Osteoblast (primary cell): ENCODE data around the gene GUCA2A. TPM values are rescaled to one million over a fixed set of nuclear protein-coding genes. Genes with fewer than 3 reads are reported as not detected.

Source experiments
- DNase-seq: peaks from one replicate; pipeline ENCODE4 v3.0.0; 2011; ENCODE audit warnings: low spot score, mixed read lengths; ENCODE audit not compliant: insufficient read length; ENCODE audit errors: missing footprints
- H2AFZ ChIP-seq: 2 replicates; pipeline ENCODE4 v1.6.0; 2011; ENCODE audit warnings: mild to moderate bottlenecking, low read length
- H3K27ac ChIP-seq: 2 replicates; pipeline ENCODE4 v1.5.1; 2011; ENCODE audit warnings: mild to moderate bottlenecking, low read depth, low read length, moderate library complexity
- H3K27me3 ChIP-seq: 2 replicates; pipeline ENCODE4 v1.6.0; 2012; ENCODE audit warnings: mild to moderate bottlenecking, control low read depth, inconsistent platforms, low read length, moderate library complexity; ENCODE audit not compliant: insufficient read depth
- H3K36me3 ChIP-seq: 2 replicates; pipeline ENCODE4 v1.5.1; 2011; ENCODE audit warnings: mild to moderate bottlenecking, low read length, control low read depth, moderate library complexity; ENCODE audit not compliant: insufficient read depth
- H3K4me1 ChIP-seq: 2 replicates; pipeline ENCODE4 v1.5.1; 2011; ENCODE audit warnings: mild to moderate bottlenecking, low read length, control low read depth, moderate library complexity; ENCODE audit not compliant: insufficient read depth
- H3K4me2 ChIP-seq: 2 replicates; pipeline ENCODE4 v1.6.0; 2011; ENCODE audit warnings: mild to moderate bottlenecking, low read length; ENCODE audit not compliant: insufficient read depth
- H3K4me3 ChIP-seq: fragments of 200-600 bp; sonication (generic); 3 replicates; pipeline ENCODE4 v1.5.1; 2012; ENCODE audit warnings: mild to moderate bottlenecking, low read length, inconsistent platforms; ENCODE audit not compliant: insufficient read depth
- H3K79me2 ChIP-seq: 2 replicates; pipeline ENCODE4 v1.6.0; 2012; ENCODE audit warnings: mild to moderate bottlenecking, low read length, control low read depth, inconsistent platforms; ENCODE audit not compliant: insufficient read depth
- H3K9me3 ChIP-seq: 2 replicates; pipeline ENCODE4 v1.5.1; 2011; ENCODE audit warnings: low read depth, low read length, control low read depth
- H4K20me1 ChIP-seq: 2 replicates; pipeline ENCODE4 v1.6.0; 2012; ENCODE audit warnings: mild to moderate bottlenecking, low read length, control low read depth; ENCODE audit not compliant: insufficient read depth
- CTCF ChIP-seq: IDR thresholded peaks from 2 replicates; pipeline ENCODE4 v1.5.1; 2011; ENCODE audit warnings: mild to moderate bottlenecking, low read depth, low read length, moderate library complexity; ENCODE audit errors: extremely low read depth
- total RNA-seq: library from RNA; depleted of rRNA; stranded (reverse); fragments of >200 nt; gene quantifications from 2 replicates; pipeline ENCODE4 v1.2.3, GENCODE V29; 2012

The GUCA2A gene
- total RNA-seq, 1 donor = not detected

DNA sequence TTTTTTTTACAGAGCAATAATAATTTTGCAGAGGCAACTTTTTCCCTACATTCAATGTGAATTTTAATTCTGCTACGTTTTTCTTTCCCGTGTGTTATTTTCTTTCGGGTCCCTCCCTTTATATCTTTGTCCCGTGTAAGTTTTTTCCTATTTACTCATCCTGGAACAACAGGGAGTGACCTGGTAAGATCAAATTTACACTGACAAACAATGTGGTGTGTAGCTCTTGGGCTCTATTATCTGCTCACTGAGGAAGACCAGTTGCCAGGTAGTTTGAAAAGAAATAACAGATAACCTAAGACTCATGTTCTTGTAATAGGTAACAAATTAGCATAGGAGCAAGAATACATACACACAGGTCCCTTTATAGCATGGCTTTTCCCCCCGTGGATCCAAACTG lies 33.7 kb upstream of the GUCA2A start:
- Histone ChIP-seq H4K20me1 (no peaks in the 10 kb centered on the region), H3K9me3 (no peaks in the 10 kb centered on the region), H2AFZ (no peak overlapping the region), H3K36me3 (peaks cover 5% of the 10 kb centered on the region), H3K4me2 (no peak overlapping the region), H3K27ac (no peak overlapping the region), H3K4me1 (no peaks in the 10 kb centered on the region), H3K79me2 (no peaks in the 10 kb centered on the region), H3K4me3 (no peak overlapping the region), H3K27me3 (no peaks in the 10 kb centered on the region)
- no peak for DNase-seq
- TF ChIP-seq CTCF = no peak

DNA sequence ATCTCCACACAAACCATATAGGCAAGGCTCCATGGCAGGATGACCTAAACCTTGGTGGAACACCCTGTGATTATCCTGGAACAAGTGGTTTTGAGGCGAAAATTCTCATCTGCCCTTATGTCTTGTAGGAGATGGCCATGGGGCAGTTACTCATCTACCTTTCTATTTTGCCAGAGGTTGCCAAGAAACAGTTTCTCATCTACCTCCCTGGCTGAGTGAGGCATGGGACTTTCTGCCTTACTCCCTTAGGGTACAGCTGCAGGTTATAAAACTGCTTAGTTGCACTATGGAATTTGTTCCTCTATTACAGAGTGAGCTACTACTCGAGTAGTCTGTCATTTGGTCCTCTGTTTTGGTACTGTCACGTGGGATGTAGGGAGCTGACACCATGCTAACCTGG lies 31.3 kb upstream of the GUCA2A start:
- Histone ChIP-seq H3K27ac (no peak overlapping the region), H3K36me3 (peaks cover 8% of the 10 kb centered on the region), H3K79me2 (no peaks in the 10 kb centered on the region), H4K20me1 (no peaks in the 10 kb centered on the region), H3K4me2 (no peak overlapping the region), H2AFZ (no peak overlapping the region), H3K27me3 (no peaks in the 10 kb centered on the region), H3K4me1 (no peaks in the 10 kb centered on the region), H3K4me3 (no peak overlapping the region), H3K9me3 (no peaks in the 10 kb centered on the region)
- DNase-seq = no peak
- no peak for TF ChIP-seq CTCF

DNA sequence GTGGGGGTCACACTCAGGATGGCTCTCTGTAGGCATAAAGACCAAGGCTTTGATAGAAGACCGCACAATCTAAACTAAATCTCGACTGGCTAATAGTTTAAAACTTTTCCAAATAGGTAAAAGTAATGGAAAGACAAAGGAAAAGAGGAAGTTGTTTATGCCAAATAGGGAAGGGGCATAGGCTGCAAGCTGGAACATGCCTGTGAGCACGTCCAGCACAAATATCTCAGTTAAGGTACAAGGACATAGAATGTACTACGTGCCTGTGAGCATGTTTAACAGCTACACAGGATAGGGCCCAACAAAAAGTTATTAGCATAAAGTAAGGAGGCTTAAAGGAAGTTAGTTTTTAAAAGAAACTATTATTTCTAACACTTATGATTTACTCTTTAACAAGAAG lies 27.6 kb upstream of the GUCA2A start:
- no peaks in the 10 kb centered on the region for H3K4me1 ChIP-seq
- H3K4me2 ChIP-seq = no peak overlapping the region
- H3K9me3 ChIP-seq = no peaks in the 10 kb centered on the region
- H3K27ac ChIP-seq = no peak overlapping the region
- no peak for DNase-seq
- no peak overlapping the region for H3K4me3 ChIP-seq
- H3K36me3 ChIP-seq = peaks cover 10% of the 10 kb centered on the region
- no peaks in the 10 kb centered on the region for H3K79me2 ChIP-seq
- no peak overlapping the region for H2AFZ ChIP-seq
- no peak for TF ChIP-seq CTCF
- no peaks in the 10 kb centered on the region for H4K20me1 ChIP-seq
- no peaks in the 10 kb centered on the region for H3K27me3 ChIP-seq

GRCh38 chr1:42191319-42191718 lies 26.8 kb upstream of the GUCA2A start:
- no peak overlapping the region for H3K4me2 ChIP-seq
- H4K20me1 ChIP-seq = no peaks in the 10 kb centered on the region
- no peaks in the 10 kb centered on the region for H3K27me3 ChIP-seq
- no peak for DNase-seq
- H3K79me2 ChIP-seq = no peaks in the 10 kb centered on the region
- no peak overlapping the region for H3K4me3 ChIP-seq
- no peaks in the 10 kb centered on the region for H3K9me3 ChIP-seq
- H3K36me3 ChIP-seq = peaks cover 10% of the 10 kb centered on the region
- no peak overlapping the region for H2AFZ ChIP-seq
- H3K27ac ChIP-seq = no peak overlapping the region
- peaks cover 2% of the 10 kb centered on the region for H3K4me1 ChIP-seq
- TF ChIP-seq CTCF = no peak
